Measurements from ENCODE around the gene S100A5. TPM values are rescaled to one million over a fixed set of nuclear protein-coding genes. Genes with fewer than 3 reads are reported as not detected.

The S100A5 gene
- total RNA-seq, 1 donor = not detected

DNA sequence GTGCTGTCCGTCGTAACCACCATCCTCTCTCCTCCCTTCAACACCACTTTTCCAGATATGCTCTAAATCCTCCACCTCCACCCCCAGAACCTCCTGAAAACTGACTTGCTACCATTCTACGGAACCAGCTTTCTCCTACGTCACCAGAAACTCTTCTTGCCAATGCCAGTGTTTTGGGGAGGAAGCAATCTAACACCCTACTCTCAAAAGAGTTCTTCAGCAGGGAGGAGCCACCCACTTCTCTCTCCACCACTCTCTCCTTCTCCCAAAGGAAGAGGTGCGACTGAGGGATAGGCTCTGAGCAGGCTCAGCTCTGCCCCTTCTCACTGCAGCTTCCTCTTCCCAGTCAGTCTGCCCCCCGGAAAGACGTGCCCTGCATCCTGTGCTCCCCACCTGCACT, 31.0 kb upstream of the S100A5 start:
- H3K4me3 ChIP-seq (ENCODE audit: low read depth, low read length) = no peak overlapping the region
- TF ChIP-seq CTCF (IDR thresholded peaks at IDR 0.05; ENCODE audit: insufficient read depth, low read depth, low read length) = no peak

DNA sequence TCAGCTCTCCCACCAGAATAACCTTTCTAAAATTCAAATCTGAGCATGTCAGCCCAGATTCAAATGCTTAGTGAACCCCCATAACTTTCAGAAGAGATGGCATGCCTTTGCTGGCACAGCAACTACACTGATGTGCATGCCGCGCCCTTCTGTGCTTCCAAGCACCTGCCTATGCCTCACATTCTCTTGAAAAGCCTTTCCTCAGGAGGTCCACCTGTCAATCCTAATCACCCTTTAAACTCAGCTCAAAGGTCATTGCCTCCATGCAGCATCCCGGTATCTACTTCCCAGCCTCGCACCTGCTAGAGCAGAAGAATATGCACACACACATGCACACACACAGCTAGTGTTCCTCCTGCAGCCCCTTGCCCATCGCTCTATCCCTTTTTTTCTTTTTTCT, 30.1 kb upstream of the S100A5 start:
- DNase-seq (ENCODE audit: low read depth) = no peak
- no peak overlapping the region for H3K4me3 ChIP-seq (ENCODE audit: low read depth, low read length)
- no peak for TF ChIP-seq CTCF (IDR thresholded peaks at IDR 0.05; ENCODE audit: insufficient read depth, low read depth, low read length)

More for the DNA sequence above, 31.0 kb upstream of the S100A5 start:
- no peak for DNase-seq (ENCODE audit: low read depth)

DNA sequence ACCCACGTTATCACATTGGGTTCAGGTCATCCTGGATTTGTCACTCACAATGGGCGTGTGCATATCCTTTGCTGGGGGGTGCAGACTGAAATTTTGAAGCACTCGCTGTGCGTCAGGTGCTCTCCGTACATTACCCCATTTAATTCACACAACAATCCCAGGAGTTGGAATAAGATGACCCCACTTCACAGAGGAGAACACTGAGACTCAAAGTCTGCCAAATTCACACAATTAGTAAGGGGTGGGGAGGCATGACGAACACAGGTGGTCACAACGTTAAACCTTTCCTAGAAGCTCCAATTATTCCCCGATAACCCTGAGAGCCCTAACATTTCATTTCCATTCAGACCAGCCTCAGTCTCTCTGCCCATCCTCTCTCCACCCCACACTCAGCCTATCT, 28.7 kb upstream of the S100A5 start:
- no peak for TF ChIP-seq CTCF (IDR thresholded peaks at IDR 0.05; ENCODE audit: insufficient read depth, low read depth, low read length)
- no peak overlapping the region for H3K4me3 ChIP-seq (ENCODE audit: low read depth, low read length)
- no peak for DNase-seq (ENCODE audit: low read depth)

GRCh38 chr1:153568367-153569099, 27.8 kb upstream of the S100A5 start:
- no peak overlapping the region for H3K4me3 ChIP-seq (ENCODE audit: low read depth, low read length)
- peak; percentile 98 for TF ChIP-seq CTCF (IDR thresholded peaks at IDR 0.05; ENCODE audit: insufficient read depth, low read depth, low read length)
- peak; percentile 91 for DNase-seq (ENCODE audit: low read depth)

DNA sequence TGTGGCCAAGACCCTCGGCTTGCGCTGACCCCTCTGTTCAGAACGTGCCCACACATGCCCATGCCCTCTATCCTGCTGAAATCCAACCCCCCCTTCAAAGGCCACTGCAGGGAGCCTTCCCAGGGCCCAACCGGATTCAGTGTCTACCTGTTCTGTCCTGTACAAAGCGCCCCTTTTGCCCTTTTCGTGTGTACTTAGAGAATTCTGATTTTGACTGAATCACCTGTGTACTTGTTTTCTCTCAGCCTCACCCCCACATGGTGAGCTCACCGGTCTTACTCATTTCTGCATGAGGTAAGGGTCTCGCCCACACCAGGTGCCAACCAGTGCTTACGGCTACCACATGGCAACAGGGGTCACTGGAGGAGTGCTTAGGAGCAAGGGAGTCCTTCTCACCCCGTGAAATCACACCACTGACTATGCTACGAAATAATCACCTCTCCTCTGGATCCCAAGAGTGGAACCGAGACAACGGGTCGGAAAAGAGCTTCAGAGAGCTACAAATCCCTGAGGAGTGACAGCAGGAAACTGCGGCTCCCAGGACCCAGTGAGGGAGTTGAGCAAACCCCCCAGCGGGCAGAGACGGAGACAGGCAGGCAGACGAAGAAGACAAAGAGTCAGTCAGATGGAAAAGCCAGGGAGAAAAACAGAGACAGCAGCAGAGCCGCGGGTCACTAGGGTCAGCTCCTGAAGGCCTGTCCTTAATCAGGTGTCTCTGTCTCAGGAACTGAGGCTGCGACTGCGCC, 27.1 kb upstream of the S100A5 start:
- no peak for TF ChIP-seq CTCF (IDR thresholded peaks at IDR 0.05; ENCODE audit: insufficient read depth, low read depth, low read length)
- no peak for DNase-seq (ENCODE audit: low read depth)
- H3K4me3 ChIP-seq (ENCODE audit: low read depth, low read length) = no peak overlapping the region

DNA sequence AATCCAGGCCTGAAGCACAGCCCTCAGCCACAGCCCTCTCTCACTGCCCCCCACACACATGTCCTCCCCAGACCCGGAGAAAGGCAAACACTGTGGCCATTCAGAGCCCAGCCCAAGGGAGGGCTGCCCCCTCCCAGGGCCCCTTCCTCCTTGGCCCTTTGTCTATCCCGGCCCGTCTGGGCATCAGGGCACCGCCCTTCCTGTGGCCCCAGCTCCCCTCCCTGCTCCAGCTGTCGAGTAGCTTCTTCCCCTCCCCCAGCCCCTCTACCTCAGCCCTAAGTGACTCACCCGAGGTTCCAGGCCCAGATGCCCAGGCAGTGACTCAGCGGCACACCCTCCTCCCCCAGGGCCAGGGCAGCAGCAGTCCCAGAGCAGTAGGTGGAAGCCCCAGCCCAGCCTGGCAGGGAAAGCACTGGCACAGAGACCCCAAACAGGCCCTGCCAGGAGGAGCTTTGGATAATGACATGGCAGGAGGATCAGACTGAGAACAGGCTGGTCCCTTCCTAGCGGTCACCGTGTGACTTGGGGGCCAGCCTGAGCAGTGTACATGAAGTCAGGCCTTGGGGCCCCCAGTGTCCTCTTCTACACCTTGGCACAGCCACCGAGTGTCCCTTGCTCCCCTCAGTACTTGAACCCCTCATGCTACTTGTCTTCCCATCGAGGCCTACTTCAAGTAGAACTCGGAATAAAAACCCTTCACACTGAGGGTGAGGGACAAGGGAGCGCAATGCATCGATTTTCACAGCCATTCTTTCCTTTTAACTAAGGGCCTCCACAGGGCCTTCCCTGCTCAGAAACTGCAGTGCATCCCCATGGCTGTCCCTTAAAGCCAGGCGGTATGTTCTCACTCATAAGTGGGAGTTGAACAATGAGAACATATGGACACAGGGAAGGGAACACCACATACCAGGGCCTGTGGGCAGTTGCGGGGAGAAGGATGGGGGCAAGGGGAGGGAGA, 26.0 kb upstream of the S100A5 start:
- TF ChIP-seq CTCF (IDR thresholded peaks at IDR 0.05; ENCODE audit: insufficient read depth, low read depth, low read length) = no peak
- H3K4me3 ChIP-seq (ENCODE audit: low read depth, low read length) = no peak overlapping the region

More for the DNA sequence above, 26.0 kb upstream of the S100A5 start:
- peak; percentile 99 for DNase-seq (ENCODE audit: low read depth)
